SU-DHL-6 (cell line): ENCODE measurements around the gene FAM240A.

Source experiments
- H2AFZ ChIP-seq: fragments of 200-600 bp; sonication (generic); 2 replicates; pipeline ENCODE4 v1.6.1; 2014; ENCODE audit warnings: low read depth, mild to moderate bottlenecking, moderate library complexity, mixed read lengths, antibody characterized with exemption, low read length; ENCODE audit not compliant: severe bottlenecking
- H3F3A ChIP-seq: fragments of 200-600 bp; shearing (Covaris generic); 2 replicates; pipeline ENCODE4 v1.6.0; 2016; ENCODE audit warnings: antibody characterized with exemption, mild to moderate bottlenecking; ENCODE audit not compliant: insufficient read depth
- H3K27ac ChIP-seq: fragments of 200-600 bp; sonication (generic); 2 replicates; pipeline ENCODE4 v1.5.1; 2016; ENCODE audit warnings: low read depth, mild to moderate bottlenecking, low read length, moderate library complexity, mixed read lengths
- H3K27me3 ChIP-seq: fragments of 200-600 bp; sonication (generic), shearing (Covaris generic); 2 replicates; pipeline ENCODE4 v1.6.0; 2014; ENCODE audit warnings: mild to moderate bottlenecking, low read length
- H3K36me3 ChIP-seq: fragments of 200-600 bp; sonication (generic); 2 replicates; pipeline ENCODE4 v1.6.1; 2014; ENCODE audit warnings: mild to moderate bottlenecking, low read length, mixed read lengths
- H3K4me2 ChIP-seq: fragments of 300-600, 200-600 bp; shearing (Covaris generic), sonication (generic); 2 replicates; pipeline ENCODE4 v1.6.0; 2014; ENCODE audit warnings: low read length, low read depth, mild to moderate bottlenecking; ENCODE audit not compliant: poor library complexity, severe bottlenecking
- H3K4me3 ChIP-seq: fragments of 200-600 bp; sonication (generic); 2 replicates; pipeline ENCODE4 v1.5.1; 2014; ENCODE audit warnings: antibody characterized with exemption, low read length, mild to moderate bottlenecking, mixed read lengths; ENCODE audit not compliant: insufficient read depth, poor library complexity, severe bottlenecking
- H3K79me2 ChIP-seq: fragments of 200-600 bp; sonication (generic); 2 replicates; pipeline ENCODE4 v1.6.1; 2014; ENCODE audit warnings: mild to moderate bottlenecking, low read length, moderate library complexity; ENCODE audit not compliant: insufficient read depth
- H3K9ac ChIP-seq: fragments of 200-600 bp; sonication (generic); 2 replicates; pipeline ENCODE4 v1.7.0; 2014; ENCODE audit warnings: mild to moderate bottlenecking, low read length
- H3K9me2 ChIP-seq: fragments of 200-600 bp; sonication (generic); replicated peaks from 2 replicates; pipeline ENCODE4 v1.6.1; 2014; ENCODE audit warnings: low read length; ENCODE audit not compliant: insufficient read depth
- H3K9me3 ChIP-seq: fragments of 200-600 bp; sonication (generic); 2 replicates; pipeline ENCODE4 v1.6.1; 2014; ENCODE audit warnings: low read length, mixed read lengths; ENCODE audit not compliant: insufficient read depth
- H4K20me1 ChIP-seq: fragments of 200-600 bp; sonication (generic); 2 replicates; pipeline ENCODE4 v1.6.1; 2014; ENCODE audit warnings: low read depth, mild to moderate bottlenecking, antibody characterized with exemption, low read length, moderate library complexity, mixed read lengths
- CTCF ChIP-seq: fragments of 200-600 bp; sonication (generic); IDR thresholded peaks from one replicate; pipeline ENCODE4 v1.5.1; 2017; ENCODE audit warnings: antibody characterized with exemption, mild to moderate bottlenecking, low read length, moderate library complexity; ENCODE audit not compliant: insufficient read depth, poor library complexity, severe bottlenecking
- EZH2phosphoT487 ChIP-seq: fragments of 200-600 bp; sonication (generic), shearing (Covaris generic); conservative IDR thresholded peaks from 2 replicates; pipeline ENCODE4 v1.6.1; 2018; ENCODE audit warnings: mild to moderate bottlenecking, antibody characterized with exemption, low read length, moderate library complexity, mixed read lengths

Gene FAM240A

GRCh38 chr3:46672349-46672695 is 60.0 kb downstream of the FAM240A start:
- TF ChIP-seq EZH2phosphoT487 (no peak), CTCF (no peak)
- Histone ChIP-seq H3K9me3 (no peaks in the 10 kb centered on the region), H3K36me3 (no peaks in the 10 kb centered on the region), H3K9me2 (no peaks in the 10 kb centered on the region), H3K27ac (no peak overlapping the region), H3K4me2 (no peak overlapping the region), H3K79me2 (no peaks in the 10 kb centered on the region), H3K27me3 (no peaks in the 10 kb centered on the region), H2AFZ (no peak overlapping the region), H3F3A (no peaks in the 10 kb centered on the region), H3K9ac (no peak overlapping the region), H4K20me1 (no peaks in the 10 kb centered on the region), H3K4me3 (no peak overlapping the region)

DNA sequence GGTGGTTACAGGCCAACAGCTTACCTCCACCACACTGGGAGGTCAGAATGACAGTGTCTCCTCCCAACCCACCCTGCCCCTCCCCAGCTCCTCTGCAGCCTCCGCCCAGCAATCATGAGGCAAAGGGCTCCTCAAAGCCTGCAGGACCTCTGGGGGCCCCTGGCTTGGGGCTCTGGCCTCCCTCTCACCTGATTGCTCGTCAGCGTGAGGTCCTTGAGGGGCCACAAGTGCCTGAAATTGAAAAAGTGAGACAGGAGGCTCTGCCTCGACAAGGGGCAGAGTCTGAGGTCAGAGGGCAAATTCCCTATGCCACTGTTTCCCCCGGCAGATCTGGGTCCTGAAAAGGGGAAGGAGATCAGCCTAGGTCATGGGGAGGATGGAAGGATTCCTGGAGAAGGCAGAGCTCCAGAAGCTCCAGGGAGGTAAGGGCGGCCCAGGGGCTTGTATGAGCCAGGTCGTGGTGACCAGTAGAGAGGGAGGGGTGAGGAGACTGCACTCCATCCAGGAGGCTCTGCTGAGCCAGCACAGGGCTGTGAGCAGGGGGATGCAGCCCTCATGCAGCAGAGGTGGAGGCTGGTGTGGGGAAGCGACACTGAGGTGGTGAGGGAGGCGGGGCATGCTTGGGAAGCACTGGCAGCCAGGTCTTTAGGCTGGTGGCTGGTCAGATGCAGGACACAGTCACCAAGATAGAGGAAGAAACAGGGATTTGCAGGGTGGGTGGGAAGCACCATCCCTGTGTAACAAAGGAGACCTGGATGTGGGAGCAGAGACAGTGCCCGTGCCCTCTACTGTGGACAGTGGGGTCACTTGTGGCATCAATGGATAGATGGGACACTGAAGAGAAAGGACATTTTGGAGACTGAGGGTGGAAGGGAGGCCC is 61.1 kb downstream of the FAM240A start:
- Histone ChIP-seq H3K27ac (no peak overlapping the region), H3K4me2 (no peak overlapping the region), H3K9ac (no peak overlapping the region), H3K36me3 (no peaks in the 10 kb centered on the region), H3K9me3 (no peaks in the 10 kb centered on the region), H2AFZ (no peak overlapping the region), H3F3A (no peaks in the 10 kb centered on the region), H3K27me3 (no peaks in the 10 kb centered on the region), H4K20me1 (no peaks in the 10 kb centered on the region), H3K9me2 (no peaks in the 10 kb centered on the region), H3K4me3 (no peak overlapping the region), H3K79me2 (no peaks in the 10 kb centered on the region)
- no peak for TF ChIP-seq EZH2phosphoT487
- no peak for TF ChIP-seq CTCF

DNA sequence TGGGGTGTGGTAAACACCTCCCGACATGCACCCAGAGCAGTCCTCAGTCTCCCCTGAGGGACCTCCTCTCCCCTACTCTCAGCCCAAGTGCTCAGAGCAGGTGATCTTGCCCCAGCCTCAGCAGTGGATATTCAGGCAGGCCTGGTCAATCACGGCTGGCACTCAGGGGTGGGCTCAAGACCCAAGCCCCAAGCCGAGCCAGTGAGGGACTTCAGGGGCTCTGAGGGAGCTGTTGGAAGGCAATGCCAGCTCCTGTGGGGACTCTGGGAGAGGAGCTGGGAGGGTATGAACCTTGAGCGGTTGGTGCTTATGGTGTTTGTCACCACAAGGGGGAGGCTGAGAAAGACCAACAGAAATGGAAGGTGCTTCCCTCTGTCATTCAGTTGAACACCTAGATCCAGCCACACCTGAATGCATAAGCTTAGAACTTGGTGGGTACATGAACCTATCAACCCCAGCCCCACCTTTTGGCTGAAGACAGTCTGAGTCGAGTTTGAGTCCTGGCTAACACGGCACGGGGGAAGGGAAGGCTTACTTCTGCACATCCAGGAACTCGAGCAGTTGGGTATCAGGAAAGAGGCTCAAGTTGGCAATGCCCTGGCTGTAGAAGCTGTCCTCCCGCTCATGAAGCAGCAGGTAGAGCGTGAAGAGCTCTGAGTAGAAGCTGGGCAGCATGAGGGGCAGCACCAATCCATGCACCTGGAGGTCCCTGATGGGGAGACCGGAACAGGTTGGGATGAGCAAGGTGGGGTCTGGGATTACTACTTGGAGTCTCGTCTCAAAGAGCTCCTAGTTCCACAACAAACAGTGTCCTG is 61.9 kb downstream of the FAM240A start:
- H3K9ac ChIP-seq, result no peak overlapping the region
- H3K27me3 ChIP-seq, result no peaks in the 10 kb centered on the region
- no peak overlapping the region for H3K27ac ChIP-seq
- no peak overlapping the region for H3K4me2 ChIP-seq
- no peak overlapping the region for H3K4me3 ChIP-seq
- no peaks in the 10 kb centered on the region for H4K20me1 ChIP-seq
- no peaks in the 10 kb centered on the region for H3K36me3 ChIP-seq
- no peaks in the 10 kb centered on the region for H3K9me2 ChIP-seq
- H2AFZ ChIP-seq, result no peak overlapping the region
- no peak for TF ChIP-seq EZH2phosphoT487
- TF ChIP-seq CTCF, result no peak
- no peaks in the 10 kb centered on the region for H3K79me2 ChIP-seq
- no peaks in the 10 kb centered on the region for H3K9me3 ChIP-seq
- H3F3A ChIP-seq, result no peaks in the 10 kb centered on the region
